ENCODE measurements around the gene NAT16.

GRCh38 chr7:101124376-101125056 lies 55.6 kb downstream of the NAT16 start:
- TF ChIP-seq POLR2A (IDR thresholded peaks at IDR 0.05; ENCODE audit: low read depth) (no peak), CTCF (IDR thresholded peaks at IDR 0.05) (no peak), POLR2AphosphoS5 (IDR thresholded peaks at IDR 0.05) (no peak)

All from esophagus muscularis mucosa (tissue), 3 donors.